ENCODE data around the gene ZNF488. TPM values are rescaled to one million over a fixed set of nuclear protein-coding genes. Genes with fewer than 3 reads are reported as not detected.

ZNF488 gene
- polyA plus RNA-seq, 1 of the 3 experiments (the other 2 are of a cell fraction): 0.59 TPM

- no peaks in the 10 kb centered on the region for H3K79me2 ChIP-seq (ENCODE audit: insufficient read depth)
- no peaks in the 10 kb centered on the region for H3F3A ChIP-seq (replicated peaks; ENCODE audit: insufficient read depth)
- DNase-seq: peak; percentile 41
- peak overlapping the region; percentile 74 for H3K4me2 ChIP-seq
- no peaks in the 10 kb centered on the region for H3K27me3 ChIP-seq (ENCODE audit: insufficient read depth)
- H4K20me1 ChIP-seq (ENCODE audit: insufficient read depth): no peaks in the 10 kb centered on the region
- peak overlapping the region; percentile 93; the same call in 1 of the 2 replicates for H2AFZ ChIP-seq (ENCODE audit: low read depth)
- no peaks in the 10 kb centered on the region for H3K36me3 ChIP-seq (replicated peaks in 1 of 2; ENCODE audit: control insufficient read depth in 1 of 2, insufficient read depth in 2 of 2, low read length in 1 of 2)
- peak overlapping the region; percentile 73; the same call in 1 of the 2 replicates for H3K9ac ChIP-seq
- TF ChIP-seq YY1 (IDR thresholded peaks at IDR 0.05; ENCODE audit: low read depth) (no peak), RXRA (IDR thresholded peaks at IDR 0.05; ENCODE audit: borderline replicate concordance, low read depth) (no peak), NFIC (IDR thresholded peaks at IDR 0.05; ENCODE audit: borderline replicate concordance) (no peak)
- ChIA-PET CTCF (interaction anchor here (1.2 to 1.7 kb wide), 3 partner anchors 8 to 22 kb away, joined by 3 to 4 read pairs (median 3); no protein-coding TSS in a partner anchor), POLR2A (no interaction called here)
- H3K4me1 ChIP-seq (ENCODE audit: control insufficient read depth in 1 of 2, insufficient read depth in 2 of 2, low read depth in 1 of 2, low read length in 1 of 2): peaks cover 0 to 17% of the 10 kb centered on the region in 2 experiments; a peak in 2 of 4 replicates
- WGBS (ENCODE audit: low lambda C conversion rate): 17% methylated on average over 9 of the region's 9 CpGs
- peak overlapping the region; percentile 78 to 79 for H3K4me3 ChIP-seq (ENCODE audit: low read depth in 2 of 2, low read length in 1 of 2)
- H3K9me3 ChIP-seq: no peaks in the 10 kb centered on the region
- no peak overlapping the region for H3K27ac ChIP-seq (ENCODE audit: low read depth in 2 of 2, low read length in 1 of 2)
- no peaks in the 10 kb centered on the region for H3K9me2 ChIP-seq
Observed at GRCh38 chr10:47383261-47384147, 589 bp downstream of the ZNF488 start.

- no peak overlapping the region for H3K27ac ChIP-seq (ENCODE audit: low read depth in 2 of 2, low read length in 1 of 2)
- H3K9me3 ChIP-seq: no peaks in the 10 kb centered on the region
- peak; percentile 7 for DNase-seq
- H4K20me1 ChIP-seq (ENCODE audit: insufficient read depth): no peaks in the 10 kb centered on the region
- POLR2A ChIA-PET: no interaction called here
- no peak overlapping the region for H3K9ac ChIP-seq
- H3K4me1 ChIP-seq (ENCODE audit: control insufficient read depth in 1 of 2, insufficient read depth in 2 of 2, low read depth in 1 of 2, low read length in 1 of 2): peaks cover 0 to 33% of the 10 kb centered on the region in 2 experiments; a peak in 2 of 4 replicates
- H3K79me2 ChIP-seq (ENCODE audit: insufficient read depth): no peaks in the 10 kb centered on the region
- CTCF ChIA-PET: interaction anchor here (1.2 to 2.6 kb wide), 2 partner anchors 20 to 42 kb away, joined by 3 to 8 read pairs; no protein-coding TSS in a partner anchor
- no peaks in the 10 kb centered on the region for H3F3A ChIP-seq (replicated peaks; ENCODE audit: insufficient read depth)
- H2AFZ ChIP-seq (ENCODE audit: low read depth): no peak overlapping the region
- no peaks in the 10 kb centered on the region for H3K9me2 ChIP-seq
- 76% methylated on average over 9 of the region's 9 CpGs for WGBS (ENCODE audit: low lambda C conversion rate)
- no peak overlapping the region for H3K4me3 ChIP-seq (ENCODE audit: low read depth in 2 of 2, low read length in 1 of 2)
- H3K27me3 ChIP-seq (ENCODE audit: insufficient read depth): no peaks in the 10 kb centered on the region
- no peaks in the 10 kb centered on the region for H3K36me3 ChIP-seq (replicated peaks in 1 of 2; ENCODE audit: control insufficient read depth in 1 of 2, insufficient read depth in 2 of 2, low read length in 1 of 2)
- no peak overlapping the region for H3K4me2 ChIP-seq
- TF ChIP-seq CHD2 (IDR thresholded peaks at IDR 0.05; ENCODE audit: low read length, partially characterized antibody) (no peak), REST (IDR thresholded peaks at IDR 0.05; ENCODE audit: low read depth, low read length) (no peak), NRF1 (IDR thresholded peaks at IDR 0.05; ENCODE audit: low read depth, low read length) (no peak), NFIC (IDR thresholded peaks at IDR 0.05; ENCODE audit: borderline replicate concordance) (no peak), RAD21 (IDR thresholded peaks at IDR 0.05; ENCODE audit: low read length) (no peak), USF1 (IDR thresholded peaks at IDR 0.05; ENCODE audit: borderline replicate concordance, low read depth) (no peak), JUND (IDR thresholded peaks at IDR 0.05) (no peak), TAF1 (IDR thresholded peaks at IDR 0.05; ENCODE audit: borderline replicate concordance, low read depth, low read length) (no peak), MAX (IDR thresholded peaks at IDR 0.05; ENCODE audit: low read depth) (no peak), EP300 (IDR thresholded peaks at IDR 0.05; ENCODE audit: borderline replicate concordance in 1 of 2, low read depth in 1 of 2, low read length in 1 of 2) (no peak), USF2 (IDR thresholded peaks at IDR 0.05; ENCODE audit: borderline replicate concordance, low read depth, low read length) (no peak), GATA2 (CRISPR knock-in tag; IDR thresholded peaks at IDR 0.05) (no peak), TCF12 (IDR thresholded peaks at IDR 0.05) (no peak), PBX3 (IDR thresholded peaks at IDR 0.05) (no peak), SMC3 (IDR thresholded peaks at IDR 0.05; ENCODE audit: low read depth, low read length) (no peak), ELF1 (IDR thresholded peaks at IDR 0.05) (no peak)
Observed at GRCh38 chr10:47381427-47382379, 2.4 kb downstream of the ZNF488 start.
